CD14-positive monocyte (primary cell): ENCODE results near the gene SRPK2. TPM values are rescaled to one million over a fixed set of nuclear protein-coding genes. Genes with fewer than 3 reads are reported as not detected.

ENCODE experiments used
- DNase-seq, 3 donors: peaks; one replicate each; pipeline ENCODE4 v3.0.0-alpha.2; 2011 to 2022
- H2AFZ ChIP-seq: 2 replicates; pipeline ENCODE4 v1.6.0; 2012; ENCODE audit warnings: mild to moderate bottlenecking, low read depth, low read length, inconsistent platforms; ENCODE audit not compliant: insufficient read depth, poor library complexity, severe bottlenecking
- H3K27ac ChIP-seq, 2 donors: 1 replicate in 1 of 2; 2 replicates in 1 of 2; pipeline ENCODE4 v1.5.1; 2012 to 2013; ENCODE audit warnings: low read length in 2 of 2, control low read depth in 1 of 2, inconsistent platforms in 1 of 2, low read depth in 1 of 2, mild to moderate bottlenecking in 1 of 2
- H3K27me3 ChIP-seq, 2 donors: one replicate each; pipeline versions ENCODE4 v1.6.0 to v1.6.1; 2011 to 2013; ENCODE audit warnings: low read length in 2 of 2; ENCODE audit not compliant: control insufficient read depth in 2 of 2, insufficient read depth in 2 of 2
- H3K36me3 ChIP-seq, 2 donors: replicated peaks in 1 of 2; 1 replicate in 1 of 2; 2 replicates in 1 of 2; pipeline versions ENCODE4 v1.5.1 to v1.6.1; 2012 to 2013; ENCODE audit warnings: low read length in 2 of 2, control low read depth in 1 of 2, inconsistent platforms in 1 of 2, mild to moderate bottlenecking in 1 of 2; ENCODE audit not compliant: insufficient read depth in 2 of 2, control insufficient read depth in 1 of 2
- H3K4me1 ChIP-seq, 2 donors: 1 replicate in 1 of 2; 2 replicates in 1 of 2; pipeline versions ENCODE4 v1.5.1 to v1.6.1; 2012 to 2013; ENCODE audit warnings: low read length in 2 of 2, control low read depth in 1 of 2, inconsistent platforms in 1 of 2, mild to moderate bottlenecking in 1 of 2, moderate library complexity in 1 of 2; ENCODE audit not compliant: insufficient read depth in 2 of 2, control insufficient read depth in 1 of 2
- H3K4me2 ChIP-seq: replicated peaks from 2 replicates; pipeline ENCODE3; 2012; ENCODE audit warnings: low read length, moderate library complexity, mild to moderate bottlenecking; ENCODE audit not compliant: poor library complexity, severe bottlenecking; ENCODE audit errors: extremely low read depth
- H3K4me3 ChIP-seq, 3 experiments: fragments of 200-600 bp in 1 of 3; sonication (generic) in 1 of 3; replicated peaks in 1 of 3; 1 replicate in 2 of 3; 2 replicates in 1 of 3; pipeline ENCODE4 v1.5.1; 2011 to 2013; ENCODE audit warnings: low read length in 3 of 3, mild to moderate bottlenecking in 3 of 3, control low read depth in 2 of 3, low read depth in 2 of 3, inconsistent platforms in 1 of 3, moderate library complexity in 1 of 3
- H3K79me2 ChIP-seq: 2 replicates; pipeline ENCODE4 v1.6.0; 2012; ENCODE audit warnings: mild to moderate bottlenecking, control low read depth, inconsistent platforms, low read length, moderate library complexity; ENCODE audit not compliant: insufficient read depth
- H3K9ac ChIP-seq: 2 replicates; pipeline ENCODE4 v1.6.0; 2017; ENCODE audit warnings: low read length, mild to moderate bottlenecking; ENCODE audit not compliant: insufficient read depth, poor library complexity, severe bottlenecking
- H3K9me3 ChIP-seq, 2 donors: replicated peaks in 1 of 2; 1 replicate in 1 of 2; 2 replicates in 1 of 2; pipeline versions ENCODE4 v1.5.1 to v1.6.1; 2012 to 2013; ENCODE audit warnings: low read length in 2 of 2, control low read depth in 1 of 2; ENCODE audit not compliant: control insufficient read depth in 1 of 2, insufficient read depth in 1 of 2
- H4K20me1 ChIP-seq: 2 replicates; pipeline ENCODE4 v1.6.0; 2012; ENCODE audit warnings: mild to moderate bottlenecking, low read length, control low read depth, moderate library complexity; ENCODE audit not compliant: insufficient read depth
- H3K27ac Mint-ChIP-seq, 7 donors: one replicate each; pipeline ENCODE4 v1.8.0; 2020; ENCODE audit warnings: mild to moderate bottlenecking in 7 of 7, mixed read lengths in 7 of 7, moderate library complexity in 6 of 7, inconsistent platforms in 2 of 7
- H3K27me3 Mint-ChIP-seq, 3 donors: one replicate each; pipeline ENCODE4 v1.8.0; 2021 to 2022; ENCODE audit warnings: low read depth in 3 of 3, mild to moderate bottlenecking in 3 of 3, mixed read lengths in 3 of 3, moderate library complexity in 3 of 3, inconsistent platforms in 1 of 3
- H3K36me3 Mint-ChIP-seq, 2 donors: one replicate each; pipeline ENCODE4 v1.8.0; 2020; ENCODE audit warnings: mixed read lengths in 2 of 2, inconsistent platforms in 1 of 2, mild to moderate bottlenecking in 1 of 2
- H3K4me1 Mint-ChIP-seq: one replicate; pipeline ENCODE4 v1.8.0; 2020; ENCODE audit warnings: mild to moderate bottlenecking, mixed read lengths
- H3K4me3 Mint-ChIP-seq, 2 donors: one replicate each; pipeline ENCODE4 v1.8.0; 2020; ENCODE audit warnings: mild to moderate bottlenecking in 2 of 2, mixed read lengths in 2 of 2, moderate library complexity in 1 of 2
- H3K9me3 Mint-ChIP-seq, 7 donors: one replicate each; pipeline ENCODE4 v1.8.0; 2020 to 2022; ENCODE audit warnings: mixed read lengths in 7 of 7, mild to moderate bottlenecking in 6 of 7, moderate library complexity in 6 of 7, inconsistent platforms in 2 of 7
- WGBS: methylation state at CpG from one replicate; pipeline ENCODE4 v1.1.5; 2013; ENCODE audit warnings: missing lambda C conversion rate; ENCODE audit not compliant: insufficient coverage; 5-methylcytosine and 5-hydroxymethylcytosine counted together
- intact Hi-C, 2 donors: fragments of 100-400 bp; cut with micrococcal nuclease; formaldehyde crosslinking; loops; one replicate each; pipeline versions ENCODE4 v1.15.0 to v1.15.1; 2023
- polyA plus RNA-seq, 3 donors: library from polyadenylated mRNA; depleted of rRNA in 1 of 3; unstranded in 2 of 3; stranded (reverse) in 1 of 3; fragments of 300-500 nt in 2 of 3; fragments of >200 nt in 1 of 3; fragmentation: Illumina TruSeq in 2 of 3; gene quantifications; 1 replicate in 2 of 3; 2 replicates in 1 of 3; pipeline ENCODE4 v1.2.3, GENCODE V29; 2012 to 2021
- TF ChIP-seq, protein P1 (sequence below): fragments of 200-600 bp; IDR thresholded peaks from one replicate; pipeline ENCODE4 v1.8.0; 2022; ENCODE audit warnings: antibody characterized with exemption, mild to moderate bottlenecking

Gene SRPK2
- polyA plus RNA-seq, 3 donors = 12.6 to 37.7 (median 30.0) TPM

GRCh38 chr7:105130048-105130447 lies 258.7 kb downstream of the SRPK2 start:
- no peak overlapping the region for H3K4me3 Mint-ChIP-seq
- no peaks in the 10 kb centered on the region for H3K79me2 ChIP-seq
- H3K36me3 ChIP-seq = peaks cover 53 to 97% of the 10 kb centered on the region in 2 donors
- DNase-seq = no peak
- H4K20me1 ChIP-seq = peaks cover 19% of the 10 kb centered on the region
- intact Hi-C loops = no loop called here
- H3K9ac ChIP-seq = no peak overlapping the region
- no peak overlapping the region for H3K27ac ChIP-seq
- H3K4me3 ChIP-seq = no peak overlapping the region
- H2AFZ ChIP-seq = no peak overlapping the region
- no peaks in the 10 kb centered on the region for H3K4me1 ChIP-seq
- H3K9me3 ChIP-seq = no peaks in the 10 kb centered on the region
- H3K36me3 Mint-ChIP-seq = peaks cover 54 to 78% of the 10 kb centered on the region in 2 donors
- no peaks in the 10 kb centered on the region for H3K9me3 Mint-ChIP-seq
- no CpG with 5 or more reads among the region's 5 CpGs for WGBS
- no peaks in the 10 kb centered on the region for H3K27me3 ChIP-seq
- TF ChIP-seq, protein P1, sequence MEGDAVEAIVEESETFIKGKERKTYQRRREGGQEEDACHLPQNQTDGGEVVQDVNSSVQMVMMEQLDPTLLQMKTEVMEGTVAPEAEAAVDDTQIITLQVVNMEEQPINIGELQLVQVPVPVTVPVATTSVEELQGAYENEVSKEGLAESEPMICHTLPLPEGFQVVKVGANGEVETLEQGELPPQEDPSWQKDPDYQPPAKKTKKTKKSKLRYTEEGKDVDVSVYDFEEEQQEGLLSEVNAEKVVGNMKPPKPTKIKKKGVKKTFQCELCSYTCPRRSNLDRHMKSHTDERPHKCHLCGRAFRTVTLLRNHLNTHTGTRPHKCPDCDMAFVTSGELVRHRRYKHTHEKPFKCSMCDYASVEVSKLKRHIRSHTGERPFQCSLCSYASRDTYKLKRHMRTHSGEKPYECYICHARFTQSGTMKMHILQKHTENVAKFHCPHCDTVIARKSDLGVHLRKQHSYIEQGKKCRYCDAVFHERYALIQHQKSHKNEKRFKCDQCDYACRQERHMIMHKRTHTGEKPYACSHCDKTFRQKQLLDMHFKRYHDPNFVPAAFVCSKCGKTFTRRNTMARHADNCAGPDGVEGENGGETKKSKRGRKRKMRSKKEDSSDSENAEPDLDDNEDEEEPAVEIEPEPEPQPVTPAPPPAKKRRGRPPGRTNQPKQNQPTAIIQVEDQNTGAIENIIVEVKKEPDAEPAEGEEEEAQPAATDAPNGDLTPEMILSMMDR = no peak
- H3K4me2 ChIP-seq = no peak overlapping the region
- peaks cover 0 to 4% (median 0%) of the 10 kb centered on the region in 3 donors for H3K27me3 Mint-ChIP-seq
- H3K27ac Mint-ChIP-seq = peak overlapping the region in 1 of 7 donors; percentile 11
- H3K4me1 Mint-ChIP-seq = no peaks in the 10 kb centered on the region

- Mint-ChIP-seq H3K4me3 (no peak overlapping the region), H3K27me3 (peaks cover 0 to 1% (median 0%) of the 10 kb centered on the region in 3 donors), H3K4me1 (no peaks in the 10 kb centered on the region), H3K9me3 (no peaks in the 10 kb centered on the region), H3K27ac (no peak overlapping the region), H3K36me3 (peaks cover 55 to 89% of the 10 kb centered on the region in 2 donors)
- no peak overlapping the region for H3K4me2 ChIP-seq
- peaks cover 13% of the 10 kb centered on the region for H4K20me1 ChIP-seq
- H3K79me2 ChIP-seq = no peaks in the 10 kb centered on the region
- H3K9me3 ChIP-seq = no peaks in the 10 kb centered on the region
- H3K27me3 ChIP-seq = no peaks in the 10 kb centered on the region
- no peak overlapping the region for H3K4me3 ChIP-seq
- H3K9ac ChIP-seq = no peak overlapping the region
- WGBS = 91% methylated on average over 8 of the region's 8 CpGs
- DNase-seq = no peak
- H3K36me3 ChIP-seq = peaks cover 45 to 90% of the 10 kb centered on the region in 2 donors
- intact Hi-C loops = no loop called here
- H2AFZ ChIP-seq = no peak overlapping the region
- H3K27ac ChIP-seq = no peak overlapping the region
- TF ChIP-seq, protein P1 = no peak
- H3K4me1 ChIP-seq = no peaks in the 10 kb centered on the region
Measured at GRCh38 chr7:105127179-105127578, 261.5 kb downstream of the SRPK2 start.
